GM12878 (cell line): ENCODE measurements around the gene ARHGEF33. TPM values are rescaled to one million over a fixed set of nuclear protein-coding genes. Genes with fewer than 3 reads are reported as not detected.

Experiments used
- ATAC-seq: fragments of 200-7000 bp; cut with Tn5 transposase; 3 replicates; pipeline ENCODE4 v1.9.1; 2020; ENCODE audit warnings: mild to moderate bottlenecking, moderate library complexity
- BruUV-seq: library from RNA; stranded (reverse); fragments of 400-500 nt; replicated peaks from 2 replicates; lab custom pipeline; 2021; lab: Mats Ljungman, UMichigan
- CTCF ChIA-PET: fragments of 300-600 bp; sonication (Branson Sonifier 250); formaldehyde crosslinking; extraction: SDS; loops from one replicate; lab custom pipeline; 2021; ENCODE audit warnings: inconsistent platforms; lab: Yijun Ruan, JAX
- POLR2A ChIA-PET: fragments of 350-600 bp; formaldehyde crosslinking; extraction: SDS; loops from one replicate; lab custom pipeline; 2021; ENCODE audit warnings: inconsistent platforms; lab: Charles Lee
- RAD21 ChIA-PET: fragments of 300-600 bp; sonication (Branson Sonifier 250); formaldehyde crosslinking; loops from one replicate; lab custom pipeline; 2023; ENCODE audit warnings: antibody characterized with exemption; ENCODE audit not compliant: unreplicated experiment; lab: Charles Lee
- SMC1A ChIA-PET: fragments of 300-600 bp; sonication (Branson Sonifier 250); formaldehyde crosslinking; loops from one replicate; lab custom pipeline; 2023; ENCODE audit not compliant: unreplicated experiment, uncharacterized antibody; lab: Charles Lee
- DNase-seq: peaks from one replicate; pipeline ENCODE4 v3.0.0-alpha.2; 2011; ENCODE audit warnings: low read depth, low spot score
- FAIRE-seq: peaks from 3 replicates; lab custom pipeline; 2011; peaks lifted over from hg19 to GRCh38; lab: Jason Lieb, UNC
- H2AFZ ChIP-seq: 2 replicates; pipeline ENCODE4 v1.6.0; 2011; ENCODE audit warnings: low read depth, low read length, control low read depth; ENCODE audit not compliant: control insufficient read depth
- H3K27ac ChIP-seq: 2 replicates; pipeline ENCODE4 v1.5.1; 2011; ENCODE audit warnings: control low read depth; ENCODE audit not compliant: control insufficient read depth, insufficient read depth
- H3K27me3 ChIP-seq, 2 experiments: replicated peaks in 1 of 2; 2 replicates each; pipeline versions ENCODE4 v1.6.0 to v1.6.1; 2011; ENCODE audit warnings: low read length in 1 of 2; ENCODE audit not compliant: control insufficient read depth in 2 of 2, insufficient read depth in 2 of 2
- H3K36me3 ChIP-seq, 2 experiments: 2 replicates each; pipeline ENCODE4 v1.5.1; 2011; ENCODE audit warnings: low read length in 1 of 2; ENCODE audit not compliant: control insufficient read depth in 2 of 2, insufficient read depth in 2 of 2
- H3K4me1 ChIP-seq: 2 replicates; pipeline ENCODE4 v1.6.1; 2011; ENCODE audit warnings: mild to moderate bottlenecking, low read length, moderate library complexity, mixed read lengths; ENCODE audit not compliant: control insufficient read depth, insufficient read depth
- H3K4me2 ChIP-seq: 2 replicates; pipeline ENCODE4 v1.6.0; 2011; ENCODE audit warnings: control low read depth; ENCODE audit not compliant: control insufficient read depth, insufficient read depth
- H3K4me3 ChIP-seq: fragments of 200-600 bp; sonication (generic); 2 replicates; pipeline ENCODE4 v1.5.1; 2016
- H3K79me2 ChIP-seq: 2 replicates; pipeline ENCODE4 v1.6.0; 2011; ENCODE audit warnings: low read length; ENCODE audit not compliant: control insufficient read depth, insufficient read depth
- H3K9ac ChIP-seq: 2 replicates; pipeline ENCODE4 v1.8.0; 2011; ENCODE audit warnings: low read length, control low read depth, mixed read lengths; ENCODE audit not compliant: control insufficient read depth, insufficient read depth
- H3K9me3 ChIP-seq: replicated peaks from 3 replicates; pipeline ENCODE4 v1.5.1; 2011; ENCODE audit warnings: mild to moderate bottlenecking, low read length; ENCODE audit not compliant: control insufficient read depth, insufficient read depth
- H4K20me1 ChIP-seq: 2 replicates; pipeline ENCODE4 v1.6.0; 2011; ENCODE audit not compliant: control insufficient read depth, insufficient read depth
- BCL11A ChIP-seq: IDR thresholded peaks from 2 replicates; pipeline ENCODE4 v1.6.1; 2011; ENCODE audit warnings: low read depth, low read length
- CHD1 ChIP-seq: IDR thresholded peaks from 2 replicates; pipeline ENCODE4 v1.6.1; 2012; ENCODE audit warnings: low read depth, low read length, improper control_type of control experiment
- CTCF ChIP-seq, 3 experiments: IDR thresholded peaks in 2 of 3; conservative IDR thresholded peaks in 1 of 3; 2 replicates each; pipeline ENCODE4 v1.5.1; 2011; ENCODE audit warnings: low read depth in 3 of 3, low read length in 3 of 3, mild to moderate bottlenecking in 3 of 3, control low read depth in 2 of 3, moderate library complexity in 2 of 3, inconsistent platforms in 1 of 3, mixed read lengths in 1 of 3; ENCODE audit not compliant: control insufficient read depth in 2 of 3, insufficient read depth in 1 of 3; ENCODE audit errors: extremely low read depth in 1 of 3
- E4F1 ChIP-seq: fragments of 450-650 bp; IDR thresholded peaks from 2 replicates; pipeline ENCODE4 v1.6.1; 2018; ENCODE audit warnings: borderline replicate concordance, mild to moderate bottlenecking; ENCODE audit not compliant: partially characterized antibody
- ELK1 ChIP-seq: IDR thresholded peaks from 2 replicates; pipeline ENCODE4 v1.6.1; 2012; ENCODE audit warnings: low read depth, low read length, improper control_type of control experiment
- FOS ChIP-seq: IDR thresholded peaks from 3 replicates; pipeline ENCODE4 v1.6.1; 2011; ENCODE audit warnings: borderline replicate concordance; ENCODE audit not compliant: insufficient read length; ENCODE audit errors: extremely low read depth
- JUND ChIP-seq: IDR thresholded peaks from 2 replicates; pipeline ENCODE4 v1.6.1; 2012; ENCODE audit warnings: low read depth, mild to moderate bottlenecking, low read length, improper control_type of control experiment, moderate library complexity
- MAX ChIP-seq: IDR thresholded peaks from 2 replicates; pipeline ENCODE4 v1.6.1; 2012; ENCODE audit warnings: low read depth, low read length, improper control_type of control experiment
- NR2C1 ChIP-seq: fragments of 450-650 bp; IDR thresholded peaks from 2 replicates; pipeline ENCODE4 v1.6.1; 2017; ENCODE audit warnings: antibody characterized with exemption, mild to moderate bottlenecking, moderate library complexity
- RB1 ChIP-seq: fragments of 450-650 bp; formaldehyde crosslinking; IDR thresholded peaks from 2 replicates; pipeline ENCODE4 v1.6.1; 2017; ENCODE audit warnings: mild to moderate bottlenecking, borderline replicate concordance
- RUNX3 ChIP-seq: IDR thresholded peaks from 2 replicates; pipeline ENCODE4 v1.6.1; 2012; ENCODE audit warnings: low read length, inconsistent platforms
- SMAD5 ChIP-seq: IDR thresholded peaks from 2 replicates; pipeline ENCODE4 v1.6.1; 2016; ENCODE audit warnings: antibody characterized with exemption, low read depth
- TAF1 ChIP-seq: IDR thresholded peaks from 2 replicates; pipeline ENCODE4 v1.6.1; 2011; ENCODE audit warnings: mild to moderate bottlenecking, low read depth, low read length, borderline replicate concordance
- TCF3 ChIP-seq: IDR thresholded peaks from 2 replicates; pipeline ENCODE4 v1.6.1; 2012; ENCODE audit warnings: low read depth, mild to moderate bottlenecking, low read length, borderline replicate concordance; ENCODE audit not compliant: insufficient read depth
- ZNF274 ChIP-seq: IDR thresholded peaks from one replicate; pipeline ENCODE4 v1.8.0; 2011; ENCODE audit not compliant: insufficient read length, insufficient read depth
- WGBS: methylation state at CpG from one replicate; pipeline ENCODE4 v1.1.6; 2016; ENCODE audit warnings: low lambda C conversion rate; ENCODE audit not compliant: insufficient replicate concordance, insufficient coverage; ENCODE audit errors: missing lambda C conversion rate; 5-methylcytosine and 5-hydroxymethylcytosine counted together
- in situ Hi-C: fragments of 300-500 bp; cut with MboI; formaldehyde crosslinking; loops from 9 replicates; pipeline ENCODE4 v1.14.3; 2018; ENCODE audit warnings: mixed read lengths
- intact Hi-C: fragments of 100-400 bp; cut with micrococcal nuclease; formaldehyde crosslinking; loops from one replicate; pipeline ENCODE4 v1.14.2; 2022; ENCODE audit not compliant: unreplicated experiment
- polyA plus RNA-seq, 11 experiments: library from polyadenylated mRNA; depleted of rRNA in 4 of 11; unstranded in 6 of 11; stranded (reverse) in 5 of 11; fragments of >200 nt; fragmentation: Nextera tagmentation in 4 of 11; fragmentation: Illumina TruSeq in 1 of 11; extraction: Ambion mirVana in 4 of 11; extraction: Trizol in 1 of 11; gene quantifications; 1 replicate in 1 of 11; 2 replicates in 10 of 11; pipeline versions ENCODE4 v1.2.1 to v1.2.3, GENCODE V29; 2011 to 2016; ENCODE audit warnings: inconsistent platforms in 2 of 11, missing spikeins in 2 of 11, low read depth in 1 of 11
- total RNA-seq, 4 experiments: library from RNA; depleted of rRNA in 3 of 4; stranded (reverse); fragments of >200 nt in 3 of 4; fragmentation: Illumina TruSeq in 1 of 4; extraction: Trizol in 1 of 4; gene quantifications; 2 replicates each; pipeline versions ENCODE4 v1.2.1 to v1.2.3, GENCODE V29; 2013 to 2021

Gene ARHGEF33
- total and polyA plus RNA-seq, 10 of the 15 experiments (the other 5 are each of a cell fraction or from before 2014, with no cell fraction given): 0.01 to 0.08 (median 0.05) TPM; not detected in 4

DNA sequence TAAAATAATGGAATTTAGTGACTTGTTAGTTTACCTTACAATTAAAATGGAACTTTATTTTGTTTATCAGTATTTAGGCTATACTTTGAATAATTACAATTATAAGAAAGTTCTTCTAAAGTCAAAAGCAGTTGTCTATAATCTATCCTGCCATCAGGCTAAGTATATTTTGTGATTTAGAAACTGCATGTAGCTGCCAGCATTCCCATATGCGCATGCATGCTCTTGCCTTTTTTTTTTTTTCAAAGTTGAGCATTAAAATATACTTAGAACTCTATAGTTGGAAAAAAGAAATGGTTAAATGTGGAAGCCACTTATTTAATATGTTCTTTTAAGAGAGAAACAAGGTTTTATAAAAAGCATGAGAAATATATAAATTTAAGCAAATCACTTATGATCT is 99.0 kb downstream of the ARHGEF33 start:
- no peak overlapping the region for H3K9ac ChIP-seq
- CTCF ChIA-PET: interaction anchor here (1.1 to 1.6 kb wide), 2 partner anchors 29 to 41 kb away, joined by 3 to 6 read pairs; no protein-coding TSS in a partner anchor
- H3K4me1 ChIP-seq: no peaks in the 10 kb centered on the region
- POLR2A ChIA-PET: interaction anchor here (0.5 kb wide), 1 partner anchor 136 kb away, joined by 3 read pairs; no protein-coding TSS in a partner anchor
- RAD21 ChIA-PET: interaction anchor here (0.7 to 1.1 kb wide), 2 partner anchors 21 to 292 kb away, joined by 3 read pairs; no protein-coding TSS in a partner anchor
- ATAC-seq (no peak), DNase-seq (no peak), FAIRE-seq (no peak)
- H3K27me3 ChIP-seq: no peaks in the 10 kb centered on the region
- H3K4me3 ChIP-seq: no peak overlapping the region
- WGBS: 100% methylated on average over 1 of the region's 1 CpG
- in situ Hi-C loops (no loop called here), intact Hi-C loops (no loop called here)
- H2AFZ ChIP-seq: no peak overlapping the region
- SMC1A ChIA-PET: interaction anchor here (0.9 to 1.6 kb wide), 6 partner anchors 11 to 224 kb away, joined by 3 to 5 read pairs (median 4); no protein-coding TSS in a partner anchor
- BruUV-seq: no TSS peak
- H4K20me1 ChIP-seq: no peaks in the 10 kb centered on the region
- H3K9me3 ChIP-seq: no peaks in the 10 kb centered on the region
- H3K79me2 ChIP-seq: no peaks in the 10 kb centered on the region
- H3K4me2 ChIP-seq: no peak overlapping the region
- no peak overlapping the region for H3K27ac ChIP-seq
- peaks cover 1 to 4% of the 10 kb centered on the region in 2 experiments; a peak in 2 of 4 replicates for H3K36me3 ChIP-seq
- TF ChIP-seq CHD1 (no peak), CTCF (IDR thresholded peaks at IDR 0.05 in 2 of 3, conservative IDR thresholded peaks at IDR 0.05 in 1 of 3; ENCODE audit: control insufficient read depth in 2 of 3, extremely low read depth in 1 of 3, insufficient read depth in 1 of 3, low read depth in 3 of 3, low read length in 3 of 3) (no peak), ZNF274 (no peak), TAF1 (no peak), BCL11A (no peak), NR2C1 (no peak), ELK1 (no peak), MAX (no peak), FOS (no peak), JUND (no peak), TCF3 (no peak), RUNX3 (no peak), RB1 (no peak), E4F1 (no peak), SMAD5 (no peak)
